HuH-7.5 (cell line): ENCODE measurements around the gene IBA57.

Experiments used
- DNase-seq: peaks from one replicate; pipeline ENCODE4 v3.0.0; 2011; ENCODE audit warnings: low spot score

The IBA57 gene

DNA sequence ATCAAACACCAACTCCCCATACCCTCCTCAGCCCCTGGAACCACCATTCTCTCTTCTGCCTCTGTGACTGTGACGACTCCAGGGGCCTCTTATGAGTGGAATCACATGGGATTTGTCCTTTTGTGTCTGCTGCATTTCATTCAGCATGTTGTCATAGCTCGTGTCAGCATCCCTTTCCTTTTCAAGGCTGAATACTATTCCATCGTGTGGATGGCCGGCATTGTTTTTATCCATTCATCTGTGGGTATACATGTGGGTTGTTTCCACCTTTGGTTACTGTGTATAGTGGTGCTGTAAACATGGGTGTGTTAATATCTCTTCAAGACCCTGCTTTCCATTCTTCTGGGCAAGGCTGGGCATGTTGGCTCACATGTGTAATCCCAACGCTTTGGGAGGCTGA lies 25.2 kb downstream of the IBA57 start:
- DNase-seq = no peak

DNA sequence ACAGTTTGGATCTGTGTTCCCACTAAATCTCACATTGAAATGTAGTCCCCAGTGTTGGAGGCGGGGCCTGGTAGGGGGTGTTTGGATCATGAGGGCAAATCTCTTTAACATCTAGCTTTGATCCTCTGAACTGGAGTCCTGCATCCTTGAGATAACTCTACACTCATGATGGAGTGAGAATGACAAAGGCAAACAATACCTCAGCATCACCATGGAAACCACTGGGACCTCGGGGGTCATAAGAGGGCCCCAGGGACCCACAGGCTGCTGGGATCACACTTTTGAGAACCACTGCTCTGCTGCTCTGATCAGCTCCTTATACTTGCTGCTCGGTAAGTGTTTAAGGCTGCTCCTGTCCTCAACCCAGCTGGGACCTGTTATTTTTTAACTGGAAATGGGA lies 28.8 kb downstream of the IBA57 start:
- no peak for DNase-seq

DNA sequence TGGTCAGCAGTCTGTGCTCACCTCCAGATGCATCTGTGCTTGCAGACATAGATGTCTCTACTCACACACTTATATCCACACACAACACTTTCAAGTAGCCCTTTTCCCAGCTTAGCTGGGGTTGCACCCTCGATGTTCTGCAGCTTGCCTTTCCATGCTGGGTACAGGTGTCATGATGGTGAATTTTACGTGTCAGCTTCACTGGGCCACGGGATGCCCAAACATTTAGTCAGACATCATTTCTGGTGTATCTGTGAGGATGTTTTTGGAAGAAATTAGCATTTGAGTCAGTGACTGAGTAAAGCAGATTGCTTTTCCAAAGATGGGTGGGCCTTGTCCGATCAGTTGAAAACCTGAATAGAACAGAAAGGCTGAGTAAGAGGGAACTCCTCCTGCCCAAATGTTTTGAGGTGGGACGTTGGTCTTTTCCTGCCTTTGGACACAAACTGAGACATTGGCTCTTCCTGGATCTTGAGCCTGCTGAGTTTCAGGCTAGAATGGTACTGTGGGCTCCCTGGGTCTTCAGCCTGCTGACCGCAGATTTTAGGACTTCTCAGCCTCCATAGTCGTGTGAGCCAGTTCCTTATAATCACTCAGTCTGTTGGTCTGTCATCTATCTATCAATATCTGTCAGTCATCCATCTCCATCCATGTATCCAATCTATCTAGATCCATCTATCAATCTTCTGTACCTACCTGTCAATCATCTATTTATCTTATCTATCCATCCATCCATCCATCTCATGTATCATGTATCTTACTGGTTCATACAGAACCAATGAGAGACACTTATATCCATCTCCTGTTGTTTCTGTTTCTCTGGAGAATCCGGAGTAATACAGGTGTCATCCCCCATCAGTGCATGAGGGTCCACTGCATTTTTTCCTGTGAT lies 29.6 kb downstream of the IBA57 start:
- DNase-seq = no peak

DNA sequence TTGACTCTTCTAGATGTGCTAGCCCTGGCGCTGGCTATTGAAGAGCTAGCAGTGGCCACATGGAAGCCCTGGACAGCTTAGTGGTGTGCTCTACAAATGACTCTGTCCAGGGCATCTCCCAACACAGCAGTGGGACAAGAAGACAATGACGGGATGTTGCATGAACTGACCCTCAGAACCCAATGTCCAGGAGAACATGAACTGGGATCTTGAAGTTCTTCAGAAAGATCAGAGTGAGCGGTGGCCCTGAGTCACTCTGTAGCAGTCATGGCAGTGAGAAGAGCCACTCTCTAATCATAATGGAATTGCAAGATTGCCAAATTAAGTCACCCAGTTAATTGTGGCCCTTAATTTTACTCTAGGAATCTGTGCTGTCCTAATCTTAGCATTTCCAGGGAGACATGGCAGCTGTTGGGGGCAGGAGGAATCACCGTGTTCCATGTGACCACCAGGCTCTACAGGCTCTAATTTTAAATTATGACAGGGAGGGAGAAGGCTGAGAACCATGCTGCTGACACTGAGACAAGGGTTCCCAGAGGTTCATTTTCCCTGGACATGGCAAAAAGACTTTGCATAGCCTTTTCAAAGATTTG lies 32.0 kb downstream of the IBA57 start:
- no peak for DNase-seq

DNA sequence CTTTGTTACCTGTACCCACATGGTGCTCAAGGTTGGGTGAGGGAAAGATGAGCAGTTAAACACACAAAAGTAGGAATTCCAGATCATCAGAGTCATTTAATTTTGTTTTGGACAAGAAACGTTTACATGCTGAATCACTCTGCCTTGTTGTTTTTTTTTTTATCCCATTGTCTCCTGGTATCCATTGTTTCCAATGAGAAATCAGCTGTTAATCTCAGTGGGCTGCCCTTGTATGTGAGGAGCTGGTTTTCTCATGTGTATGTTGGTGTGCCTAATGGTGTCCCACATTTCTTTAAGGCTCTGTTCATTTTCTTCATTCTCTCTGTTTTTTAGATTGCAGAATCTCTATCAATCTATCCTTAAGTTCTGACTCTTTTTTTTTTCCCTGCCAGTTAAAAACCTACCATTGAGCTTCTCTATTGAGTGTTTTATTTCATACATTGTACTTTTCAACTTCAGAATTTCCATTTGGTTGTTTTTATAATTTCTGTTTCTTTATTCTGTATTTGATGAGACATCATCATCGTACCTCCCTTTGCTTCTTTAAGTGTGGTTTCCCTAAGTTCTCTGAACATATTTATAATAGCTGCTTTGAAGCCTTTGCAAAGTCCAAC lies 33.5 kb downstream of the IBA57 start:
- no peak for DNase-seq

DNA sequence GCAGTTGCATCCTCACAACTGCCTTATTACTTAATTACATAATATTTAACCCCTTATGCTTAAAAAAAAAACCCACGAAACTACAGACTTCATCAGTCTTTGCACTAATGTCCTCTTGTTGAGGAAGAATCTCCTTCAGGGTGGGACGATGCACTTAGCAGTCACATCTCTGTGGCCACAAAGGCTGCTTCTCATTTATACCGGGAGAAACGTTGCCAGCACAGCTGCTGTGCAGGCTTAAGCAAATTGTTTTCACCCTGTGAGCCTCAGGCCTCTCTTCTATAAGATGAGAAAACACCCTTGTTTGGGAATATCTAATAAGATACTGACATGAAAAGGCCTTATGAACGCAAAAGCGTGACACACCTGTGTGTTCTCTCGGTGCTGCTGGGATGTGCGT lies 39.4 kb downstream of the IBA57 start:
- no peak for DNase-seq

DNA sequence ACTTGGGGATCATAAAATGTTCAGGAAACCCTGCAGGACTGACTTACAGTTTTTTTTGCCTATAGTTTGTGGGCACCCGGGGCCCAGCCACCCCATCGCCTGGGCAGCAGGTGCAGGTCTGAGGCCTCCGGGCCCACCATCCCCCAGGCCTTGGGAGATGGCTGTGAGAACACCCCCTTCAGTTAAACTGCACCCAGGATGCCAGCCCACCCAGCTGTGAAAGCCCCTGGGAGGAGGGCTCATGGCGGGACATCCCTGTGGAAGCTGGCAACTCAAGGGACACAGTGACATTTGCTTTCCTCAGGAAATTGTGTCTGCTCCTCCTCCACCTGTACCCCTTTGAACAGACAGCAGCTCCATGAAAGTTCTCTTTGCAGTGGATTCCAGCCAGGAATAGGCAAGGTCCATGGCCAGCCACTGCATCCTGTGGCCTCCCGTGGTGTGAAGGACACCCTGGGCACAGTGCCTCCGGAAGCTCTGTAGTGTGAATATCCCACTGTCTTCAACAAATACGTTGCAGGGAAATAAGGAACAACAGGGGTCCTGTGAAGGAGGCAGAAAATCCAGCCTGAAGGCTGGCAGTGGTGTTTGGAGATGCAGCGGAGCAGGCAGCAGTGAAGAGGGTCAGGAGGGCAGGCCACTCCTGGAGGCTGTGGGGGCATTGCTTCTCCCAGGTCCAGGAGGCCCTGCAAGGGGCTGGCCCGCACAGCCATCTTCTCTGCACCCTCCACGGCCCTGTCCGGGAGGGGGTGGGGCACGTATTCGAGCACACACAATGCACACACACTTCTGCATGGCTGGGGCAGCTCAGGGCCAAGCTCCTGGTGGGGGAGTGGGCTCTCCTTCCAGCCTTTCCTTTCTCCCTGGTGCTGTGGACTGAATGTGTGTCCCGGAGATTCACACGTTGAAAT lies 40.2 kb downstream of the IBA57 start:
- no peak for DNase-seq

DNA sequence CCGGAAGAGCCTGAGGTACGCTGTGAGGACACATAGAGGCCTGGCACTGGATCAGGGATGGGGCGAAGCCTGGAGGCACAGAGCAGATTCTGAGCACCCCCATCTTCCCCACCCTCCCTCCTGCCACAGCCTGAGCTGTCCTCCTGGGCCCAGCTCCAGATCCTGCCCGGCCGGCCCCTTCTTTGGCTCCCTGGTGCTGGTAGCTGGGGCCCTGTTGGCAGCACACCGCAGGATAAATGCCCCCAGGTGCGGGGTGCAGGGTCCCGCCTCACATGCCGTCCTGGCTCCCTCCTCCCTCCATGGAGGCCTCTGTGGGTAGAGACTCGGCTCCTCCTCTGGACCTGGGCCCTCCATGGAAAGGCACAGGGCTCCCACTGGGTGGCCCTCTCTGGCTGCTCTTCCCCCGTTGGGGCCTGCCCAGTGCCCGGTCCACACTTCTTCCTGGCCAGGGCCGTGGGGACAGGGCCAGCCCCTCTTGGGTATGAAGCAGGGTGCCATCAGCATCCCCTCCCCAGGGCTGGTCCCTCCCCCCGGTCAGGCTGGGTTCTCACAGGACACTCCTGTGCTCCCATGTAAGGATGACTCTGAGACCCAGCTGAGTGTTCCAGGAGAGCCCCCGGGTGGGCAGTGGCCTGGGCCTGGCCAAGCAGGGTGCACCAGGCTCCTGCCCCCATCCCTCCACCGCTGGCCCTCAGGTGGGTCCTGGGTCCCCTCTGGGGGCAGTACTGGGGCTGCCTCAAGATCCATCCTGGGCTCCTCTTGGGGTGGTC lies 41.2 kb downstream of the IBA57 start:
- no peak for DNase-seq

DNA sequence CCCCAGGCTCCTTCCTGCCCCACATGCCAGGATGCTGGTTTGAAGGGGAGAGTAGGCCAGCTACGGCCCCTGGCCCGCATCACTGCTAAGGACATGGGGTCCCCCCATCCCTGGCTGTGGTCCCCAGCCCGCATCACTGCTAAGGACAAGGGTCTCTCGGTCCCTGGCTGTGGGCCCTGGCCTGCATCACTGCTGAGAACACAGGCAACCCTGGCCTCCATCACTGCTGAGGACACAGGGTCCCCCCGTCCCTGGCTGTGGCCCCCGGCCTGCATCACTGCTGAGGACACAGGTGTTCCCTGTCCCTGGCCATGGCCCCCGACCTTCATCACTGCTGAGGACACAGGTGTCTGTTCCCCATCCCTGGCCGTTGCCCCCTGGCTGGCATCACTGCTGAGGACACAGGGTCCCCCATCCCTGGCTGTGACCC lies 41.8 kb downstream of the IBA57 start:
- DNase-seq = no peak

DNA sequence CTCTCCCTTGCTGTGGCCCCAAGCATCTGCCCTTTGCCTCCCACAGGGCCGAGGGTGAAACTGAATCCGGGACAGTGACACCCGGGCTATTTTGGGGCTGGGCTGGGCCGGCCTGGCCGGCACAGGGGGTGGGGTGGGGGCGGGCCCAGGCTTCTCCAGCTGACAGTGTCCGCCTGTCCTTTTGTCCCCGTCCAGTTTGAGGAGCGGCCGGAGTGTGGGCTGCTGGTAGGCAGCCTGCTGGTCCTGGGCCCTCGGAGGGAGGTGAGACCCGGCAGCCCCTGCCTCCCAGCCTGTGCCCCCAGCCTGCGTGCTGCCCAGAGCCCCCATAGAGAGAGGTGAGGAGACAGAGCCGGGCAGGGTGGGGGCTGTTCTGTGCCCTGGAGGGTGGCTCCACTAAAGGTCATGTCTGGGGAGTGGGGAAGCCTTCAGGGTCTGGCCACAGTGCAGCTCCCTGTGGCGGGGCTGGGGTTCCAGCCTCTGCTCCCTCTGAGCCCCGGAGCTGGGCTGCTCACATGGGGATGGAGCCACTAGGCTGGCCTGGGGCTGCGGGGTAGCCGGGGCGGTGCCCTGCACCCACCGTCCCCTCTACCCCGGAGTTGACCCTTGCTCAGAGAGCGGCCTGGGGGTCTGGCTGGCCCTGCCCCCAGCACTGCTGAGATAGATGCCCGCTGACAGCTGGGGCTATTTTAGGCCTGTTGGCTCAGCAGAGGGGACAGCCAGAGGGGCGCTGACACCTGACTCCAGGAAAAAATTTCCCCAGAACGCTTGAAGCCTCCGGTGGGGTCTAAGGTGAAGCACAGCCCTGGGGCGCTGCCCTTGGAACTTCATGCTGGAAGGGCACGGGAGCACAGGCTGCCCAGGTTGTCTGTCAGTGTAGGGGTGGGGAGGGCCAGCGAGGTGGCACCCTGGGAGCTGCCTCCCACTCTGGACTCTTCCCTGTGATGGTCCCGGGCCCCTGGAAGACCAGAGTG lies 42.5 kb downstream of the IBA57 start, which contains the start of gene OBSCN:
Gene OBSCN (plus strand): TSS at position 194 of the 971 bp plus-strand sequence. CDS start 3,740 bp downstream, outside the sequence.
- no peak for DNase-seq

DNA sequence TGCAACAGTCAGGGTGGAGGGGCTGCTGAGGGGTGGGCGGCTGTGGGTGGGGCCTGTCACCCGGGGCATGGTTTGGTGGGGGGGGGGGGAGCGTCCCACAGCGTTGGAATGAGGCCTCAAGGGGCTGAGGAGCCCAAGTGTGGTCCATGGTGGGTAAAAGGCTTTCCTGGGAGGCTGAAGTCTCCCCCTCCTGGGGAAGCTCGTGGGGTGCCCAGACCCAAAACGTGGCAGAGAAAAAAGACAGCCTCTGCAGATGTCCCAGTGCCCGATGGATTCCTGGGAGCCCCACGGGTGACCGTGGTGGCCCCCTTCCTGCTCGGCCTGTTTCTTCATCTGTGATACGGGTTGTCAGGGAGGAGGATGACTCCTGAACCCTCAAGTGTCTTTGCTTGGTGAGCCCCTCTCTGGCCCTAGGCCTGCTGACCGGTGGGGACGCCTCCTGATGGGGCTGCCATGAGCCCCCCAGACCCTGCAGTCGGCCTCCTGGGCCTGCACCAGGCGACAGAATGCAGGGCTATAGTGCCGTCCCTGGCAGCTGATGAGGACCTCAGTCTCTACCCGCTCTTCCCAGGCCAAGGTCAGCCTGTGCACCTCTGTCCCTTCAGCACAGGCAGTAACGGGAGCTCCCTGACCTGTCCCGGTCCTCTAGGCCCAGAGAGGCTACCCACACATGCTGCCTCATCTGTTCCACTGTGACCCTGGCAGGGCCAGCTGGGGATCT lies 43.4 kb downstream of the IBA57 start:
- DNase-seq = no peak

DNA sequence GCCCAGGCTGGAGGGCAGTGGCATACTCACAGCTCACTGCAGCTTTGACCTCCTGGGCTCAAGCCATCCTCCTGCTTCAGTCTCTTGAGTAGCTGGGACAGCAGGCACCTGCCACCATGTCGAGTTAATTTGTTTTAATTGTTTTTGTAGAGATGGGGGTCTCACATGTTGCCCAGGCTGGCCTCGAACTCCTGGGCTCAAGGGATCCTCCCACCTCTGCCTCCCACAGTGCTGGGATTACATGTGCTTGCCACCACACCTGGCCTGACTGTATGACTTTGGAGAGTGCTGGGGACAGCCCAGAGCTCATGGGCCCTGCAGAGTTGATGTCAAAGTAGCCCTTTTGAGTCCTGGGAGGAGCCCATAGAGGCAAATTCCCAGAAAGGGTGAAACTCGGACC lies 44.1 kb downstream of the IBA57 start:
- DNase-seq = no peak

DNA sequence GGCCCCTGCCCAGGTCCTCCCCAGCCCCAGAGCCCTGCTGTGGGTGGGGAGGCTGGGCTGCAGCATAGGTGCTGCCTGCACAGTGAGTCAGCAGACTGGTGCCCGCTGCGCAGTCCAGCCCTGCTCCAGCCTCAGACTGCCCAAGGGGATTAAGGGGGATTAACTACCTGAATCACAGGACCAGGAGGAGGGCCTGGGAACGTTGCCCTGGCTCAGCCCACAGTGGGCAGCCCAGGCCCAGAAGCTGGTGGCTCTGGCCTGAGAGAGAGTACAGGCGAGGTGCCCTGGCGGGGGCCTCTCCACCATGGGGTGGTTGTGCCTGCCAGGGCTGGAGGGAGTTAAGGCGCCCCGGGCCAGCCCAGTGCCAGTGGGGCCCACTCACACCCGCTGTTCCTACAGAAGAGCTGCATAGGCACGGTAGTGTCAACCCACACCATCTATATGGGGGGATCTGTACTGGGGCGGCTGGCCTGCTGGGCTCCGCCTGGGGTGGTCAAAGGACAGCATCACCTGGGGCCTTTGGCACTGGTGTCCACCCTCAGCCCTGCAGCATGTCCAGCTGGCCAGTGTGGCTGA lies 44.6 kb downstream of the IBA57 start:
- no peak for DNase-seq

DNA sequence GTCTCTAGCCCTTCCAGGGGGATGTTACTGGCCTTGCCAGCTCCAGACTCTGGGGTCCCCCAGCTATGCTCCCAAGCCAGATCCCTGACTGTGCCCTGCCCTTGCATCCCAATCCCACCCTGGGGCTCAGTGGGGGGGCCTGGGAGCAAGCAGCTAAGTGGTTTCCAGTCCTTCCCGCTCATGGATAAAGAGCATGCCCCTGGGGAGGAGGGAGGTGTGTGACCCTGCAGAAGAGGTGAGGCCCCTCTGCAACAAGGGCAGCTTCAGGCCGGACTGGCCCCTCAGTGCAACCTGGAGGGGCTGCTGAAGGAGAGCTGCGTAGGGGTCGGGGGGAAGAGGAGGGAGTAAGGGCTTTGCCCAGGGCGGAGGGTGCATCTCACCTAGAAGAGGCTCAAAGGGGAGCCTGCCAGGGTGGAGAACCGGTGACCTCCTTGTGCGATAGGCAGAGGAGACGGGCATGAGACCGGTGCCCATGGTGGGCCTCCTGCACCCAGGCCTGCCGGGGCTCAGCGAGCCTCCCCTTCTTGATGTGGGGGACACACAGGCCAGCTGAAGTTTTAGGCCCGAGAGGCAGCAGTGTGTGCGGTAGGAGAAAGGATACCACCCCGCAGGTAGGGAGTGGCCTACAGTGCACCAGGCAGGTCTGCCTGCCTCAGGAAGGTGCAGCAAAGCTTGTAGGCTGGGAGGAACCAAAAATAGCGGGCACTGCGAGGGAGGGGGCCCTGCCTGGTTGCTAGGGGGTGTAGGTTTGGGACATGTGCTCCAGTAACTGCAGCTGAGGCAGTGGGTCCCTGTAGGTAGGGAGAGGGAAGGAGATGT lies 45.3 kb downstream of the IBA57 start:
- DNase-seq = no peak

DNA sequence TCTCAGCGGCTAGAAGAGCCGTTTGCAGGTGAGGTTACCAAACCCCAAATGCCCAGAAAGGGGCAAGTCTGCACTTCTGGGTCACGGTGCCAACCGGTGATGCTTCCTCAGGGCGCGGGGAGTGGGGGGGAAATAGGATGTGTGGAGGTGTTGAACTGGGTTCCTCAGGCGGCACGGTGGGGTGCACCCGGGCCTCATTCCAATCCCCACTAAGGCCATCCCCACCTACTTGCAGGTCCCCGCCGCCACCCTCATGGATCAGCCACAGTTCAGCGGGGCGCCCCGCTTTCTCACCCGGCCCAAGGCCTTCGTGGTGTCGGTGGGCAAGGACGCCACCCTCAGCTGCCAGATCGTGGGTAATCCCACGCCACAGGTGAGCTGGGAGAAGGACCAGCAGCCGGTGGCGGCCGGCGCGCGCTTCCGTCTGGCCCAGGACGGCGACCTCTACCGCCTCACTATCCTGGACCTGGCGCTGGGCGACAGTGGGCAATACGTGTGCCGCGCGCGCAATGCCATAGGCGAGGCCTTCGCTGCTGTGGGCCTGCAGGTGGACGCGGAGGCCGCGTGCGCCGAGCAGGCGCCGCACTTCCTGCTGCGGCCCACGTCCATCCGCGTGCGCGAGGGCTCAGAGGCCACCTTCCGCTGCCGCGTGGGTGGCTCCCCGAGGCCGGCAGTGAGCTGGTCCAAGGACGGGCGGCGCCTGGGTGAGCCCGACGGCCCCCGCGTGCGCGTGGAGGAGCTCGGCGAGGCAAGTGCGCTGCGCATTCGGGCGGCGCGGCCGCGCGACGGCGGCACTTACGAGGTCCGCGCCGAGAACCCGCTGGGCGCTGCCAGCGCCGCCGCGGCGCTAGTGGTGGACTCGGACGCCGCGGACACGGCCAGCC lies 46.2 kb downstream of the IBA57 start:
- no peak for DNase-seq

DNA sequence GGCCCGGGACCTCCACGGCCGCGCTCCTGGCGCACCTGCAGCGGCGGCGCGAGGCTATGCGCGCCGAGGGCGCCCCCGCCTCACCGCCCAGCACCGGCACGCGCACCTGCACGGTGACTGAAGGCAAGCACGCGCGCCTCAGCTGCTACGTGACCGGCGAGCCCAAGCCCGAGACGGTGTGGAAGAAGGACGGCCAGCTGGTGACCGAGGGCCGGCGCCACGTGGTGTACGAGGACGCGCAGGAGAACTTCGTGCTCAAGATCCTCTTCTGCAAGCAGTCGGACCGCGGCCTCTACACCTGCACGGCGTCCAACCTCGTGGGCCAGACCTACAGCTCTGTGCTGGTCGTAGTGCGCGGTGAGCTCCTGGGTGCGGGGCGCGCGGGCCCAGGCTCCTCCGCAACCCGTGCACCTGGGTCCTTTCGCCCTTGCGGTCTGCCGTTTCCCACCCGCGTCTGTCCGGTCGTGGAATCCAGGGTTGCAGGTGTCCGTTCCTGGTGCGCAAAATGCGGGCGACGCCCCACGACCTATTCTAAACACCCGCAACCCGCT lies 46.9 kb downstream of the IBA57 start:
- no peak for DNase-seq
